Right lobe of liver (tissue), 6 donors: Measurements from ENCODE around the gene HOXA1. TPM values are rescaled to one million over a fixed set of nuclear protein-coding genes. Genes with fewer than 3 reads are reported as not detected.

Experiments used
- ATAC-seq, 4 donors: fragments of 200-7000 bp; cut with Tn5 transposase; one replicate each; pipeline ENCODE4 v1.9.1; 2020; ENCODE audit warnings: mild to moderate bottlenecking in 4 of 4, moderate library complexity in 4 of 4
- DNase-seq, 3 donors: peaks; one replicate each; pipeline ENCODE4 v3.0.0-alpha.2; 2020
- H3K27ac ChIP-seq, 3 donors: fragments of 200-600 bp; one replicate each; pipeline ENCODE4 v1.8.0; 2022
- H3K27me3 ChIP-seq, 2 donors: fragments of 200-600 bp; one replicate each; pipeline ENCODE4 v1.8.0; 2022
- H3K36me3 ChIP-seq, 4 donors: fragments of 200-600 bp; sonication (generic) in 1 of 4; one replicate each; pipeline versions ENCODE4 v1.5.1 to v1.8.0; 2017 to 2022; ENCODE audit warnings: control low read depth in 1 of 4
- H3K4me1 ChIP-seq, 4 donors: fragments of 200-600 bp; sonication (generic) in 1 of 4; one replicate each; pipeline versions ENCODE4 v1.5.1 to v1.8.0; 2017 to 2022; ENCODE audit warnings: control low read depth in 1 of 4
- H3K4me3 ChIP-seq, 3 donors: fragments of 200-600 bp; one replicate each; pipeline ENCODE4 v1.8.0; 2022
- H3K9me3 ChIP-seq, 4 donors: fragments of 200-600 bp; sonication (generic) in 1 of 4; one replicate each; pipeline versions ENCODE4 v1.5.1 to v1.8.0; 2017 to 2022; ENCODE audit warnings: control low read depth in 1 of 4
- CTCF ChIP-seq, 4 donors: fragments of 200-600 bp in 3 of 4; fragments of 450-650 bp in 1 of 4; IDR thresholded peaks; one replicate each; pipeline versions ENCODE4 v1.5.1 to v1.8.0; 2016 to 2022; ENCODE audit warnings: antibody characterized with exemption in 4 of 4, mild to moderate bottlenecking in 2 of 4
- POLR2A ChIP-seq: fragments of 450-650 bp; IDR thresholded peaks from one replicate; pipeline ENCODE4 v1.6.1; 2017; ENCODE audit warnings: antibody characterized with exemption, mild to moderate bottlenecking
- WGBS: methylation state at CpG from one replicate; pipeline ENCODE4 v1.1.6; 2018; ENCODE audit warnings: low coverage, low lambda C conversion rate; ENCODE audit not compliant: insufficient coverage; ENCODE audit errors: missing lambda C conversion rate; 5-methylcytosine and 5-hydroxymethylcytosine counted together
- intact Hi-C, 2 donors: fragments of 100-400 bp; cut with DNase I; formaldehyde crosslinking; loops; one replicate each; pipeline versions ENCODE4 v1.11.2 to v1.14.1; 2022
- total RNA-seq, 6 experiments: library from RNA; depleted of rRNA in 2 of 6; stranded (reverse); fragments of >200 nt in 2 of 6; fragmentation: NEBNext Ultra II Directional in 3 of 6; extraction: Animal tissue kit (Norgen Biotek cat#: 25700) in 3 of 6; gene quantifications; one replicate each; pipeline versions ENCODE4 v1.1.0 to v1.2.4, GENCODE V29; 2016 to 2023
- donor health status: DM: no; HTN: yes; CAD: no.
- donor health status: DM: no; HTN: no; CAD: no.
- donor health status: DM: no; HTN: no; CAD: no.
- donor health status: DM: no; HTN: yes; CAD: no.
- donor health status: DM: no; HTN: yes; CAD: no.

The HOXA1 gene
- total RNA-seq, 6 experiments from 2014 or later = 0.09 to 0.31 (median 0.17) TPM; not detected in 1

- Histone ChIP-seq H3K27me3 (peaks cover 0 to 17% of the 10 kb centered on the region in 2 donors), H3K4me3 (no peak overlapping the region), H3K4me1 (peaks cover 0 to 18% (median 3%) of the 10 kb centered on the region in 4 donors), H3K27ac (peak overlapping the region in 1 of 3 donors; percentile 32), H3K36me3 (no peaks in the 10 kb centered on the region), H3K9me3 (no peaks in the 10 kb centered on the region)
- 20% methylated on average over 33 of the region's 42 CpGs for WGBS
- TF ChIP-seq CTCF (IDR thresholded peaks at IDR 0.05) (no peak), POLR2A (no peak)
- ATAC-seq (peak; percentile 48 to 83 (median 58)), DNase-seq (peak in 2 of 3 donors; percentile 42 to 73)
- intact Hi-C loops = no loop called here
Measured at GRCh38 chr7:27122077-27122910, 26.5 kb upstream of the HOXA1 start.

- Histone ChIP-seq H3K4me3 (no peak overlapping the region), H3K27me3 (peaks cover 0 to 17% of the 10 kb centered on the region in 2 donors), H3K27ac (no peak overlapping the region), H3K4me1 (peaks cover 0 to 18% (median 3%) of the 10 kb centered on the region in 4 donors), H3K36me3 (no peaks in the 10 kb centered on the region), H3K9me3 (no peaks in the 10 kb centered on the region)
- intact Hi-C loops = no loop called here
- TF ChIP-seq CTCF (IDR thresholded peaks at IDR 0.05) (no peak), POLR2A (no peak)
- DNase-seq (no peak), ATAC-seq (no peak)
- 42% methylated on average over 6 of the region's 7 CpGs for WGBS
Measured at GRCh38 chr7:27121684-27122076, 25.9 kb upstream of the HOXA1 start.

GRCh38 chr7:27119412-27119911 is 23.7 kb upstream of the HOXA1 start:
- intact Hi-C loops = no loop called here
- H3K4me1 ChIP-seq = peaks cover 0 to 18% (median 3%) of the 10 kb centered on the region in 4 donors
- DNase-seq = no peak

GRCh38 chr7:27118580-27118979 is 22.8 kb upstream of the HOXA1 start:
- 51% methylated on average over 3 of the region's 3 CpGs for WGBS
- Histone ChIP-seq H3K4me3 (no peak overlapping the region), H3K4me1 (peaks cover 0 to 18% (median 3%) of the 10 kb centered on the region in 4 donors), H3K36me3 (no peaks in the 10 kb centered on the region), H3K27me3 (peaks cover 0 to 7% of the 10 kb centered on the region in 2 donors), H3K27ac (no peak overlapping the region), H3K9me3 (no peaks in the 10 kb centered on the region)
- intact Hi-C loops = no loop called here
- ATAC-seq (no peak), DNase-seq (no peak)
- TF ChIP-seq CTCF (IDR thresholded peaks at IDR 0.05) (no peak), POLR2A (no peak)

More at GRCh38 chr7:27119412-27119911, 23.7 kb upstream of the HOXA1 start:
- ATAC-seq = no peak
- Histone ChIP-seq H3K36me3 (no peaks in the 10 kb centered on the region), H3K27ac (no peak overlapping the region), H3K9me3 (no peaks in the 10 kb centered on the region), H3K27me3 (peaks cover 0 to 16% of the 10 kb centered on the region in 2 donors), H3K4me3 (no peak overlapping the region)
- TF ChIP-seq POLR2A (no peak), CTCF (IDR thresholded peaks at IDR 0.05) (no peak)
- WGBS = 58% methylated on average over 1 of the region's 1 CpG
